Measurements from ENCODE around the gene SLC30A4. TPM values are rescaled to one million over a fixed set of nuclear protein-coding genes. Genes with fewer than 3 reads are reported as not detected.

The SLC30A4 gene, protein sequence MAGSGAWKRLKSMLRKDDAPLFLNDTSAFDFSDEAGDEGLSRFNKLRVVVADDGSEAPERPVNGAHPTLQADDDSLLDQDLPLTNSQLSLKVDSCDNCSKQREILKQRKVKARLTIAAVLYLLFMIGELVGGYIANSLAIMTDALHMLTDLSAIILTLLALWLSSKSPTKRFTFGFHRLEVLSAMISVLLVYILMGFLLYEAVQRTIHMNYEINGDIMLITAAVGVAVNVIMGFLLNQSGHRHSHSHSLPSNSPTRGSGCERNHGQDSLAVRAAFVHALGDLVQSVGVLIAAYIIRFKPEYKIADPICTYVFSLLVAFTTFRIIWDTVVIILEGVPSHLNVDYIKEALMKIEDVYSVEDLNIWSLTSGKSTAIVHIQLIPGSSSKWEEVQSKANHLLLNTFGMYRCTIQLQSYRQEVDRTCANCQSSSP
- 1 to 10 TPM; 3.2 to 3.5 TPM for total RNA-seq

DNA sequence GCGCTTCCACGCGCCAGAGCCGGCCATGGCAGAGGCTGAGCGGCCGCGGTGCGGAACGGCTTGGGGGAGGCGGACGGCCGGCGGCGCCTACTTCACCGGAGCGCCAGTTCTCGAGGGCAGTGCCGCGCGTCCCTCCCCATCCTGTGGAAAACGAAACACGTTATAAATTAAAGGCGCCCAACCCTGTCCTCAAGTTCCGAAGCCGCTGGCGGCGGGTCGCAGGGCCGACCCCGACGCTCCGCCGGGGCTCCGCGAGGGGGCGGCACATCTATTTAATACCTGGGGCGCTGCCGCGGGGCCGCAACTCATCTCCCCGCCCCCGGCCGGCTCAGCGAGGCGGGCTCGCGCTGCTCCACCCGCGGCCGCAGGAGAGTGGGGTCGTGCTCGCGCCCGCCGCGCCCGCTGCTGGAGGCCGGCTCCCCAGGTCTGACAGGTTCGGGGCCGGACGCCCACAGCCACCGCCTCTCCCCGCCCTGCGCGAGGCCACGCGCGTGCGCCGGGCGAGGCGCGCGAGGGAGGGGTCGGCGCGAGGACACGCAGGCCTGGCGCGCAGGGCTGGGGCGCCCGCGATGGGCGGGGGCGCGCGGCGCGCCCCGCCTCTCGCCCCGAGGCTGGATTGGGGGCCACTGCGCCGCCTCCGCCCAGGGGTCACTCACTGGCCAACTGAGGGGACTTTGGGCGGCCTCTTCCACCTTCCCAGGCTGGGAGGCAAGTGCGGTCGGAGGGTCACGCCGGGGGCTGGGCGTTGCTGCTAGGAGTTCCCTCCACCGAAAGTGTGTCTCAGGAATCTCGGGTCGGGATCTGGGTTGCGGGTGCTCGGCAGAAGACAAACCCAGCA, at the start of gene SLC30A4:
SLC30A4 (minus strand) TSS at position 428 of the 838 bp plus-strand sequence; CDS start at position 27, 401 bp downstream.
- Mint-ChIP-seq H3K9me3 (no peaks in the 10 kb centered on the region), H3K4me3 (peak within 1 kb of the TSS; percentile 94), H3K36me3 (peaks cover 3% of the 10 kb centered on the region), H3K4me1 (peaks cover 19% of the 10 kb centered on the region), H3K27me3 (peaks cover 19% of the 10 kb centered on the region), H3K27ac (peak within 1 kb of the TSS; percentile 73)
- POLR2A ChIA-PET, result interaction anchor here (1.3 kb wide), 1 partner anchor 65 kb away, joined by 11 read pairs; the partner anchor contains the start of gene BLOC1S6
- ATAC-seq (ENCODE audit: low read depth), result peak; percentile 83
- DNase-seq, result peak; percentile 80

DNA sequence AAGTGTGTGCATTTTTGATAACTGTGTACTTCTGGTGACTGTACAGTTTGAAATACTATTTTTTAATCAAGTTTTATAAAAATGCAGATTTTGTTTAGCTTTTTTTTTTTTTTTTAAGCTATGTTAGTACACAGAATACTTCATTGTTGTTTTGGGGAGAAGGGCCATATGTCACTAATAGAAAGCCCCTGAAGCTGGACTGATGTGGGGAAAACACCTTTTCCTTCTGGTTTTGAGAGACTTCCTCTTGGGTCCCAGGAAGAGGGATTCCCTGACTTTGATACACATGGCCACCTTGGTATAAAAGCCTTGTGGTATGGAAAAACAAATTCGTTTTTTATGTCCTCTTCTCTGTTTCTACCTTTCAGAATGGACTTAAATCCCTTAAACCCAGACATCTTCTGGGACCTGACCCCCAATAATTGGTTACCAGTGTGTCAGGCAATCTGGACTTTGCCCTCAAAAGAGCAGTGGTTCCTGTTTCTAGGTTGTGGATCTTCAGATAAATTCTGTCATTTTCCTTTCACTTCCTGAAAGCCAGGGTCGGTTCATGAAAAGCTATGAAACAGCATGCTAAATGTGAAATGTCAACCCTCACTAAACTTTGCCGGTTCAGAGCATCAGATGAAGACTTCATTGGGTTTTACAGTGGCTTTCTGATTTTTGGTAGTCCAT, 33.5 kb upstream of the SLC30A4 start:
- Mint-ChIP-seq H3K9me3 (no peaks in the 10 kb centered on the region), H3K27ac (no peak overlapping the region), H3K27me3 (peaks cover 42% of the 10 kb centered on the region), H3K36me3 (no peaks in the 10 kb centered on the region), H3K4me3 (no peak overlapping the region), H3K4me1 (peaks cover 3% of the 10 kb centered on the region)
- POLR2A ChIA-PET, result no interaction called here
- ATAC-seq (ENCODE audit: low read depth), result no peak
- DNase-seq, result no peak

DNA sequence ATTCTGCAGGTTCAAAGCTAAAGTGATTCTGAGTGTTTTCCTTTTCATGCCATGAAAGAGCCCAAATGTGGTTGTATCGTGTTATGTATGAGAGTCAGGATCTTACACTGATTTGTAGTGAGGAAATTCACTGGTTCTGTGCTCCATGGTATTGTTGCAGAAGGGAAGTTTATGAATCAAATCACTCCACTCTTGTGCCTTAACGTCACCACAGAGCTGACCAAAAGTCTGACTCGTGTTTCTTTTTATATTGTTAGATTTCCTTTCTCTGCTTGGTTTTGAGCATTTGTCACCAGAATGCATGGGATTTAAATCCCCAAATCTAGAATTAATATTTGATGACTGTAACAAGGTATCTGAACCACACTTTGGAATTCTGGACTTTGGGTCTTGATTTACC, 29.1 kb upstream of the SLC30A4 start:
- H3K4me3 Mint-ChIP-seq, result no peak overlapping the region
- no peaks in the 10 kb centered on the region for H3K9me3 Mint-ChIP-seq
- peaks cover 25% of the 10 kb centered on the region for H3K27me3 Mint-ChIP-seq
- H3K36me3 Mint-ChIP-seq, result no peaks in the 10 kb centered on the region
- DNase-seq (no peak), ATAC-seq (ENCODE audit: low read depth) (no peak)
- POLR2A ChIA-PET, result no interaction called here
- H3K27ac Mint-ChIP-seq, result no peak overlapping the region
- H3K4me1 Mint-ChIP-seq, result no peaks in the 10 kb centered on the region

DNA sequence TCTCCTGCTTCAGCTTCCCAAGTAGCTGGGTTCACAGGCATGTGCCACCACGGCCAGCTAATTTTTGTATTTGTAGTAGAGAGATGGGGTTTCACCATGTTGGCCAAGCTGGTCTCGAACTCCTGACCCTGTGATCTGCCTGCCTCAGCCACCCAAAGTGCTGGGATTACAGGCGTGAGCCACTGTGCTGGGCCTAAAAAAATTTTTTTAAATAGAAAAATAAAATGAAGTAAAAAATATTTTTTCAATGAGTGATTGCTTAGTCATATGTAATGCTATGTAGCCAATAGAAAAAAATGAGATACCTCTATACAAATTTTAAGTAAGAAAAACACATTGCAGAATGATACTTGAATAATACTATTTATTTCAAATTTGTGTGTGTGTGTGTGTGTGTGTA, 27.9 kb upstream of the SLC30A4 start:
- no peak for ATAC-seq (ENCODE audit: low read depth)
- H3K4me3 Mint-ChIP-seq, result no peak overlapping the region
- no peaks in the 10 kb centered on the region for H3K36me3 Mint-ChIP-seq
- no peaks in the 10 kb centered on the region for H3K4me1 Mint-ChIP-seq
- H3K27ac Mint-ChIP-seq, result no peak overlapping the region
- H3K9me3 Mint-ChIP-seq, result no peaks in the 10 kb centered on the region
- POLR2A ChIA-PET, result no interaction called here
- no peak for DNase-seq
- H3K27me3 Mint-ChIP-seq, result peaks cover 18% of the 10 kb centered on the region

DNA sequence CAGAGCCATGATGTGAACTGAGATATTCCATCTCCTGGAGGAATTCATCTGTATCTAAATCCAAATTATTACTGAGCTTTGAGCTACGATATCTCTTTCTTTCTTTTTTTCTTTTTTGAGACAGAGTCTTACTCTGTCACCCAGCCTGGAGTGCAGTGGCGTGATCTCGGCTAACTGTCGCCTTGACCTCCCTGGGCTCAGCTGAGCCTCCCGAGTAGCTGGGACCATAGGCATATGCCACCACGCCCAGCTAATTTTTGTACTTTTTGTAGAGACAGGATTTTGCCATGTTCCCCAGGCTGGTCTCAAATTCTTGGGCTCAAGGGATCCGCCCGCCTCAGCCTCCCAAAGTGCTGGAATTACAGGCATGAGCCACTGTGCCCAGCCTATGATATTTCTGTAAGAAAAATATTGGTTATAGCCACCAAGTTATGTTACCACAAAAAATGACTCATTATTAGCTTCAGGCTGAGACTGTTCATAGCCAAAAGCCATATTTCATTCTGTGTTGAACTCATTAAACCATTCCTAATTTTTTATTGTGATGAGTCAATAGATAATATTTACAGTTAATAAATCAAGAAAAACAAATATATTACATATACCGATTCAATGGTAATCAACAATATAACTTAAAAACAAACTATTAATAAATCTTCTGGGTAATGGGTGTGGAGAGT, 27.1 kb upstream of the SLC30A4 start:
- H3K4me1 Mint-ChIP-seq, result no peaks in the 10 kb centered on the region
- POLR2A ChIA-PET, result no interaction called here
- no peak for ATAC-seq (ENCODE audit: low read depth)

DNA sequence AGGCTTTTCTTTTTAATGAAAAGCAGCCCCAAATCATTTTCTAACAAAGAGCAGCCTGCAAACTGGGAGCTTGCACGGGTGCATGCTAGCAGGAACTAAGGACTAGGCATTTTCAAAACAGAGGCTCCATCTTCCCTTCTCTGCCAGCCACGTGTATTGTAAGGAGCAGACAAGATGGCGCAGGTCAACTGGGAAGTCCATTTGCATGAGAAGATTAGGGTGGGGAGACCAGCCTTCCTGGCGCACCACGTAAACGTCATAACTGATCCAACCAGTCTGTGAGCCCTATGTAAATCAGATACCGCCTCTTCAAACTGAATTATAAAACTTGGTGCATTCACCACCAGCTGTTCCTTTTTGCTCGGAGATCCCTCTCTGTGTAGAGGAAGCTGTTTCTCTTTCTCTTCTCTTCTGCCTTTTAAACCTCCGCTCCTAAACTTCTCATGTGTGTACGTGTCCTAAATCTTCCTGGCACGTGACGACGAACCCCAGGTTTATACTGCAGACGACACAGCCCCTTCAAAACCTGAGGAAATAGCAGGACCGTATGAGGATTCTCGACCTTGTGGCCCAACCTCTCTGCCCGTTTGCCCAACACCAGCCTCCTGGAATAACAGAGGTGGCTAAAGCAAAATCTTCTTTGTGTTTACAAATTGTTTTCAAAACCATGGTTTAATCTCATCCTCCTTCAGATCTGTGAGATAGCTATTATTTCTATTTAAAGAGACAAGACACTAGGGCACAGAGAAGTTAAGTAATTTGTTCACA, 26.4 kb upstream of the SLC30A4 start:
- Mint-ChIP-seq H3K36me3 (no peaks in the 10 kb centered on the region), H3K27ac (no peak overlapping the region), H3K4me3 (no peak overlapping the region), H3K27me3 (peaks cover 11% of the 10 kb centered on the region), H3K4me1 (no peaks in the 10 kb centered on the region), H3K9me3 (no peaks in the 10 kb centered on the region)
- DNase-seq (no peak), ATAC-seq (ENCODE audit: low read depth) (no peak)
- POLR2A ChIA-PET, result no interaction called here

More for the DNA sequence above, 27.1 kb upstream of the SLC30A4 start:
- Mint-ChIP-seq H3K9me3 (no peaks in the 10 kb centered on the region), H3K27me3 (peaks cover 14% of the 10 kb centered on the region), H3K4me3 (no peak overlapping the region), H3K27ac (no peak overlapping the region), H3K36me3 (no peaks in the 10 kb centered on the region)
- DNase-seq, result no peak

DNA sequence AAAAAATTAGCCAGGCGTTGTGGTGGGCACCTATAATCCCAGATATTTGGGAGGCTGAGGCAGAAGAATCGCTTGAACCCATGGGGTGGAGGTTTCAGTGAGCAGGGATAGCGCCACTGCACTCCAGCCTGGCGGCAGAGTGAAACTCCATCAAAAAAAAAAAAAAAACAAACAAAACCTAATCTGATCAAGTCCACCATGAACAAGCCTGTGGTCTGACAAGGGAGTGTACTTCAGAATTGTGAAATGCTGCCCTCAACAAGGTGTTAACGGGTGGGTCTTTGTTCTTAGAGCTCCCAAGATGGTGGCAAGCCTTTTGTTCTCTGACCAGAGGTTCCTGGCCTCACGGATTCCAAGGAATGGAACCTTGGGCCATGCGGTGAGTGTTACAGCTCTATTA, 24.2 kb upstream of the SLC30A4 start:
- POLR2A ChIA-PET, result no interaction called here
- Mint-ChIP-seq H3K4me3 (no peak overlapping the region), H3K9me3 (no peaks in the 10 kb centered on the region), H3K4me1 (no peaks in the 10 kb centered on the region), H3K27ac (no peak overlapping the region), H3K36me3 (no peaks in the 10 kb centered on the region), H3K27me3 (peaks cover 9% of the 10 kb centered on the region)
- no peak for ATAC-seq (ENCODE audit: low read depth)
- no peak for DNase-seq

DNA sequence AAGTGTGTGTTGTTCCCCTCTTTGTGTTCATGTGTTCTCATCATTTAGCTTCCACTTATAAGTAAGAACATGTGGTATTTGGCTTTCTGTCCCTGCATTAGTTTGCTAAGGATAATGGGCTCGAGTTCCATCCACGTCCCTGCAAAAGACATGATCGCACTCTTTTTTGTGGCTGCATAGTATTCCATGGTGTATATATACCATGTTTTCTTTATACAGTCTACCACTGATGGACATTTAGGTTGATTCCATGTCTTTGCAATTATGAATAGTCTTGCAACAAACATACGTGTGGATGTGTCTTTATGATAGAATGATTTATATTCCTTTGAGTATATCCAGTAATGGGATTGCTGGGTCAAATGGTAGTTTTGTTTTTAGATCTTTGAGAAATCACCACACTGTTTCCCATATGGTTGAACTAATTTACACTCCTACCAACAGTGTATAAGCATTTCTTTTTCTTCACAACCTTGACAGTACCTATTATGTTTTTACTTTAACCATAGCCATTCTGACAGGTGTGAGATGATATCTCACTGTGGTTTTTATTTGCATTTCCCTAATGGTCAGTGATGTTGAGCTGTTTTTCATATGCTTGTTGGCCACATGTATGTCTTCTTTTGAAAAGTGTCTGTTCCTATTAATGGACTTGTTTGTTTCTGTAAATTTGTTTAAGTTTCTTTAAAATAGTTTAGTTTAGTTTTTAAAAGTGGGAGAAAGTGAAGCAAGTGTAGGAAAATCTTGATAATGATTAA, 21.9 kb upstream of the SLC30A4 start:
- Mint-ChIP-seq H3K27ac (no peak overlapping the region), H3K4me1 (no peaks in the 10 kb centered on the region), H3K36me3 (no peaks in the 10 kb centered on the region), H3K9me3 (no peaks in the 10 kb centered on the region), H3K27me3 (peaks cover 9% of the 10 kb centered on the region), H3K4me3 (no peak overlapping the region)
- no peak for DNase-seq
- ATAC-seq (ENCODE audit: low read depth), result no peak
- POLR2A ChIA-PET, result no interaction called here

DNA sequence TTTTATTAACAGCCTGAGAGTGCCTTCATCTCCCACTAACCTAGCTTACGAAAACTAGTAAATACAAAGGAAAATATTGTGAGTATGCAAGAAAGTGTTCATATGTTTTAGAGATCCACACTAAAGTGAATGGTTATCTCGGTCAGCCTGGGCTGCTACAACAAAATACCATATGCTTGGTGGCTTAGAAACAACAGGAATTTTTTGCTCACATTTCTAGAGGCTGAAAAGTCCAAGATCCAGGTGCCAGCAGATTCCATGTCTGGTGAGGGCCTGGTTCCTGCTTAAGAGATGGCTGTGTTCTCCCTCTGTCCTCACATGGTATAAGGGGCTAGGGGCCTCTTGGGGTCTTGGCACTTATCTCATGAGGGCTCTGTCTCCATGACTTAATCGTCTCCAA, 20.5 kb upstream of the SLC30A4 start:
- ATAC-seq (ENCODE audit: low read depth) (no peak), DNase-seq (no peak)
- H3K27me3 Mint-ChIP-seq, result peaks cover 8% of the 10 kb centered on the region
- H3K36me3 Mint-ChIP-seq, result no peaks in the 10 kb centered on the region
- POLR2A ChIA-PET, result no interaction called here
- H3K4me1 Mint-ChIP-seq, result no peaks in the 10 kb centered on the region
- no peaks in the 10 kb centered on the region for H3K9me3 Mint-ChIP-seq
- H3K4me3 Mint-ChIP-seq, result no peak overlapping the region
- H3K27ac Mint-ChIP-seq, result no peak overlapping the region

DNA sequence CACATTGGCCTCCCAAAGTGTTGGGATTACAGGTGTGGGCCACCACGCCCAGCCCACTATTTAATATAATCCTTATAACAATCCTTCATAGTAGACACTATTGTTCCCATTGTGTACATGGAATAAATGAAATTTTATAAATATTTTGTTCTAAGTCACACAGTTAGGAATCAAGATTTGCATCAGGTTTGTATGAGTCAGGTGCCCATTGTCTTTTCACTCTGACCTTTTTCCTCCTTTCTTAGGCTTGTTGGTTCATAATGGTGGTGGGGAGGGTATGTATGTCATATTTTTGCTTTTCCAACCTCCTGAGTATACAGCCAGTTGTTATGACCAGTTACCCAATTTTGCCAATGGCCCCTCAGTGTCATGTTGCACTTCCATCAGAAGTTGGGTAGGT, 18.0 kb upstream of the SLC30A4 start:
- Mint-ChIP-seq H3K27ac (no peak overlapping the region), H3K36me3 (no peaks in the 10 kb centered on the region), H3K4me3 (no peak overlapping the region), H3K4me1 (no peaks in the 10 kb centered on the region), H3K27me3 (peaks cover 9% of the 10 kb centered on the region), H3K9me3 (no peaks in the 10 kb centered on the region)
- DNase-seq, result no peak
- no peak for ATAC-seq (ENCODE audit: low read depth)
- POLR2A ChIA-PET, result no interaction called here

DNA sequence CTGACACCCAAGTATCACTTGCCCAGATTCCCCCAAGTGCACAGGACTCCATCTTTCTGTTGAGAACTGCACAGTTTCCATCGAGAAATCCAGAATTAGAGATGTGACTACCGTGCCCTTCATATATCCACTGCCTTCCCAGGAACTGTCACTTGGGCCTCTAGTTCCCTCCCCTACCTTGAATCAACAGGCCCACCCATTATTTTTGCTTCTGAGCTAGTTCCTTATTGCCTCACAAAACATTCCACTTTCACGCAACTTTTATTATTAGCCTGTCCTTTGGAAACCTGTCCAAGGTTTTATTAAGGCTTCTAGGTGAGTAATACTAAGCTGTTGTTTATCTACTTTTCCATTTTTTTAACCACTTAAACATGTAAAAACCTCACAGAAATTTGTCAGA, 17.1 kb upstream of the SLC30A4 start:
- no peak for DNase-seq
- H3K36me3 Mint-ChIP-seq, result no peaks in the 10 kb centered on the region
- ATAC-seq (ENCODE audit: low read depth), result no peak
- no peak overlapping the region for H3K27ac Mint-ChIP-seq
- H3K4me1 Mint-ChIP-seq, result no peaks in the 10 kb centered on the region
- POLR2A ChIA-PET, result no interaction called here
- H3K4me3 Mint-ChIP-seq, result no peak overlapping the region
- H3K9me3 Mint-ChIP-seq, result no peaks in the 10 kb centered on the region
- H3K27me3 Mint-ChIP-seq, result peaks cover 8% of the 10 kb centered on the region

DNA sequence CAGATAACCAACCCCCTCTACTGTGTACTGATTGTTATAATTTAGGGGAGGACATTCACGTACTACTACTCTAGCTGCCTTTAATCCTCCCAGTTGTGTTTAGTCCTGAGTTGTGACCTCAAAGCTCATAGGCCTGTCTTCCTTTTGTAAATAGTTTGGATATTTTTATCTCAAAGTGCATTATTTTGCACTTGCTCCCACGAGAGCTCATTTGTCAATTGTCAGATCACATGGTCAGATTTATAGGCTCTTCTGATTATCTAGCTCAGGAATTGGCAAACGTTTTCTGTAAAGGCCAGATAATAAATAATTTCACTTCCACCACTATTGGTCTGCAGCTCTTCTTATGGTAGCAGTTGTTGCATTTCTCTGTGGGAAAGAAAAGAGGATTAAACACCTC, 14.4 kb upstream of the SLC30A4 start:
- no peaks in the 10 kb centered on the region for H3K36me3 Mint-ChIP-seq
- H3K27me3 Mint-ChIP-seq, result peaks cover 12% of the 10 kb centered on the region
- ATAC-seq (ENCODE audit: low read depth) (no peak), DNase-seq (no peak)
- no peaks in the 10 kb centered on the region for H3K9me3 Mint-ChIP-seq
- POLR2A ChIA-PET, result no interaction called here
- no peak overlapping the region for H3K27ac Mint-ChIP-seq
- H3K4me3 Mint-ChIP-seq, result no peak overlapping the region
- no peaks in the 10 kb centered on the region for H3K4me1 Mint-ChIP-seq

All from activated naive CD8-positive, alpha-beta T cell treated with anti-CD3 and anti-CD28 coated beads, Interleukin-2, amount 10 ng/mL, durations not matched to agents 7 days and 5 days (primary cell).